Measurements from ENCODE around the gene FANK1.

FANK1 gene

GRCh38 chr10:125985557-125986240, 89.3 kb downstream of the FANK1 start:
- DNase-seq (ENCODE audit: low spot score) = no peak

DNA sequence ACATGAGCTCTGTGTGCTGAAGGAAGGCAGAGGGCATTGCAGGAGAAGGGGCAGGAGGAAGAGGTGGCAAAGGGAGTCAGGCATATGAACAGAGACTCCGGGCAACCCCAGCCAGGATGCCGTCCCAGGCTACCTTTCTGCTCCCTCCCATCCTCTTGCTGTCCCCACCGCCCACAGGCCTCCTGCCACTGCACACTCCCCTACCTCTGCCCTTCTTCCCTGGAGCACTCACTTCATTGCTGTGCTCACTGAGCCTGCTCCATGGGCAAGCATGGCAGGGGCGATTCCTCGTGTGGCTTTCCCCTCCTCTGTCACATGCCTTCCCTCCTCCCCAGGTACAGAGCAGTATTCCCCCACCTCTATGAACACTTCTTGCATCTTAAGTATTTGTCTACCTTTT, 93.4 kb downstream of the FANK1 start:
- no peak for DNase-seq (ENCODE audit: low spot score)

- DNase-seq (ENCODE audit: low spot score) = peak; percentile 15
Observed at GRCh38 chr10:125990974-125991373, 94.6 kb downstream of the FANK1 start.

DNA sequence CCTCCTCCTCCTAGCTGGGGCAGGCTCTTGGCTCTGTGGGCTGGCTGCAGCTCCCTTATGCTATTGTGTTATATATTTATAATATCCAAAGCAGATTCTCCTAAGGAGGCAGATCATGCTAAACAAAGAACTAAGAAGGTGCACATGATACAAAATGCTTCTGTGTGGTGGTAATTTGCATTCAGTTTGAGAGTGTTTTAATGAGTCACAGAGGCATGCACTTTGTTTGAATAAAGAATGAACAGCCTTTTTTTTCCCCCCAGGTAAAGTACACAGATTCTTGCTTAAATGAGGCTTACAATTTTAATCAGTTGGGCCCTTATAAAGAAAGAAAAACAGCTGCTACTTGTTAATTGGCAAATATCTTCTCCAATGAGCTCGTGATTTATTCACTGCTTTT, 95.0 kb downstream of the FANK1 start:
- DNase-seq (ENCODE audit: low spot score) = peak; percentile 22

DNA sequence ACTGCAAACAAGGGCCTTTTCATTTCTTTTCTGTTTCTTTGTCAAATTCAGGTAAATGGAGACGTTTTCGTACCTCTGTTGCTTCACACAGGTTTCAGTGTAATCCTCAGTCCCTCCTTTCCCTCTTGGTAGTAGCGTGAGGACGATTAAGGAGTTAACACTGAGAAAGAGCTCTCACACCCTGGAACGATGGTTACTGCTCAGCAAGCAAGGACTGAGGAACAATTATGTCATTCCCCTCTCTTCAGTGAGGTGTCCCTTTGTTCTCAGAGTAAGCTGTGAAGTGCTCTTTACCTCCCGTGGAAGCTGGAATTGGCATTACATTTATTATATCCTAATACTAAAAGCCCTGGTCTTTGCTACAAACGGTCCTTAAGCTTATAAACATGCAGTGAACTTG, 95.9 kb downstream of the FANK1 start:
- DNase-seq (ENCODE audit: low spot score) = no peak

DNA sequence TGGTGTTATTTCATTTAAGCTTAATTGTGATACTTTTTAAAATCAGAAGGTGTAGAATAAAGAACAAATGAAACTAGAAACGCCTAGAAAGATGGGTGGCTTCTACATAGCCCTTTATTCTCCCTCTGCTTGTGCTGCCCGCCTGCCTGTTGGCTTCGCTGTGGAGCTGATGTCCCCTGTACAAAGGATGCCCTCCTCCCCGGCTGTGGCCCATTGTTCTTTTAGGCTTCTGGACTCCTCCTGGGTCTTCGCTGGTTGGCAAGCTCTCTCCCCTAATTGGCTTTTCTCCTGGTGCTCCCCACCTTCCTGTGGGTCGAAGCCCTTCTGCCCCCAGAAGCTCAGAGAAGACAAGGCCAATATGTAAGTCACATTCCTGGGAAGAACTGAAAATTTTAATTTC, 98.2 kb downstream of the FANK1 start:
- no peak for DNase-seq (ENCODE audit: low spot score)

GRCh38 chr10:125995726-125996304, 99.5 kb downstream of the FANK1 start:
- no peak for DNase-seq (ENCODE audit: low spot score)

DNA sequence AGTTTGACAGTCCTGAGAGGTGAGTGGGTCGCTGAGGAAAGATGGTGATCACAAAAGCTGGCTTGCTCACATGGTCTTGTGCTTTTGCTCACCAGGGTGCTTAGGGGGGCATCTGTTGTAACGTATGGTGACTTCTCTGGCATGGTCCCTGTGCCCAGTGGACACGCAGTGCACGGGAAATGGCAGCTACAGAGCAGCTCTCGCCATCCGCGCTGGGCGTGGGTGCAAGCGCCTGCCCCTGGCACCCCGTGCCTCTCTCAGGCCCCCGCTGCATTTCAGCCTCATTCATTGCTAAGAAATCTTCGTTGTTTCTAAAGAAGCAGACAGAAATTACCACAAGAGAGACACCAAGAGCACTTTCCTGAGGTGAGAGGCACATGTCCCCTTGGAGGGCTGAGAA, 101.2 kb downstream of the FANK1 start:
- no peak for DNase-seq (ENCODE audit: low spot score)

DNA sequence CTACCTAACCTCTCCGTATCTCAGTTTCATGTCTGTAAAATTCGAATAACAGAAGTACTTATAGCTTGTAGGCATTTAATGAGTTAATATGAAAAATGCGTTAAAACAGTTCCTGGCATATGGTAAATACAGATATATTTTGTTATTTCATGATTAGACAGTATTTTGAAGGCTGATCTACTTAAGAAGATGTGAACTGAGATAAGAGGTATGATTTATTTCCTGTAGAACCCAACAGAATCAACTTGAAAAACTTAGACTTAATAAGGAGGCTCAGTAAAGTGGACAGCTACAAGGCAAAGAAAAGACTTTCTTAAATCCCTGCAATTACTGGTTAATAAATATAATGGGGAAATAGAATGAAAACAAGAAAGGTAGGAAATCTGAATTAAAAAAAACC, 103.3 kb downstream of the FANK1 start:
- DNase-seq (ENCODE audit: low spot score) = no peak

DNA sequence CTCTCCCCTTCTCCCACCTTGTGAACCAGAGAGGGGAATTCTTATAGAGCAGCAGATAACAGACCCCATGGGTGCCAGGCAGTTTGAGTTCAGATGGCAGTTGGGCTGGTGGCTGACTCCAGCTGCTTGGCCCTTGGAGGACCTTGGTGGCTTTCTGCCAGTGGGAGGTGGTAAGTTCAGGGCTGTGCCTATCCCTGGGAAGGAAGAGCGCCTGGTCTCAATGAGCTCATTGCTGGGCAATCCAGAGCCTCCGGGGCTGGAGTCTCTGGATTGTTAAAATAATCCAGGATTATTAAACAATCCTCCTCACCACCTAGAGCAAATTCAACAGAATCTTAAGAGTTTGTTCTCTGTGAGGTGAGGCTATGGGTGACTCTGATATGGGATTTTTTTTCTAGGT, 105.2 kb downstream of the FANK1 start:
- DNase-seq (ENCODE audit: low spot score) = peak; percentile 58

- no peak for DNase-seq (ENCODE audit: low spot score)
Observed at GRCh38 chr10:126004752-126005151, 108.4 kb downstream of the FANK1 start.

DNA sequence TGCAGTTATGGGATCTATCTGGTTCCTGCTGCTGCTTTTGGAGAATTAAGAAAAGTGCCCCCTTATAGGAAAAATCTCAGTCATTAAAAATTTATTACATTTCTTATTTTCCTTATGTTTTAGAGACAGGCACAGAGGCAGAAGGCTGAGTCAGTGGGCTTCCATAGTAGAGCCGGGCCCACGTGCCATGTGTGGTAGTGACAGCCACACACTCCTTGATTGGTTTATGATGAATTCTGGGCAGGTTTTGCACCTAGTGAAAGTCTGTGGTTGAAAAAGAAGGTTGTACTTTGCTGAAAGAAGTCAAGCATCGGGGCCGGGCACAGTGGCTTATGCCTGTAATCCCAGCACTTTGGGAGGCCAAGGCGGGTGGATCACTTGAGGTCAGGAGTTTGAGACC, 109.9 kb downstream of the FANK1 start:
- no peak for DNase-seq (ENCODE audit: low spot score)

GRCh38 chr10:126006906-126007305, 110.5 kb downstream of the FANK1 start:
- peak; percentile 55 for DNase-seq (ENCODE audit: low spot score)

- no peak for DNase-seq (ENCODE audit: low spot score)
Observed at GRCh38 chr10:126009650-126010049, 113.3 kb downstream of the FANK1 start.

DNA sequence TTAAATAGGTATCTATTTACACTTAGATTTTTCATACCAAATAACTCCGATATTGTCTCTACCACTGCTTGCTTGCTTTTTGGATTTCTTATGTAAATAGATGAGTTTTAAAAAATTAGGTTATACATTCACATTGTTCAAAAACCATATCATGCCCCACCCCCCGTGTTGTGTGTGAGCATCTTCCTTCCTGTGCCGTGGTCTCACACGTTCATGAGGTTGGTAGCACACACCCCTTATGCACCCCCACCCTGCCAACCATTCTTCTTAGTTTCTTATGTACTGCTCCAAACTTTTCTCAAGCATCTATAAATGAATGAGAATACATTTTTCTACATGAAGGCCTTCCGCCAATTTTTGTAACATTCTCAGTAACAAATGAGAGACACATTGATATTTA, 115.6 kb downstream of the FANK1 start:
- DNase-seq (ENCODE audit: low spot score) = no peak

GRCh38 chr10:126012485-126012884, 116.1 kb downstream of the FANK1 start:
- DNase-seq (ENCODE audit: low spot score) = peak; percentile 49

DNA sequence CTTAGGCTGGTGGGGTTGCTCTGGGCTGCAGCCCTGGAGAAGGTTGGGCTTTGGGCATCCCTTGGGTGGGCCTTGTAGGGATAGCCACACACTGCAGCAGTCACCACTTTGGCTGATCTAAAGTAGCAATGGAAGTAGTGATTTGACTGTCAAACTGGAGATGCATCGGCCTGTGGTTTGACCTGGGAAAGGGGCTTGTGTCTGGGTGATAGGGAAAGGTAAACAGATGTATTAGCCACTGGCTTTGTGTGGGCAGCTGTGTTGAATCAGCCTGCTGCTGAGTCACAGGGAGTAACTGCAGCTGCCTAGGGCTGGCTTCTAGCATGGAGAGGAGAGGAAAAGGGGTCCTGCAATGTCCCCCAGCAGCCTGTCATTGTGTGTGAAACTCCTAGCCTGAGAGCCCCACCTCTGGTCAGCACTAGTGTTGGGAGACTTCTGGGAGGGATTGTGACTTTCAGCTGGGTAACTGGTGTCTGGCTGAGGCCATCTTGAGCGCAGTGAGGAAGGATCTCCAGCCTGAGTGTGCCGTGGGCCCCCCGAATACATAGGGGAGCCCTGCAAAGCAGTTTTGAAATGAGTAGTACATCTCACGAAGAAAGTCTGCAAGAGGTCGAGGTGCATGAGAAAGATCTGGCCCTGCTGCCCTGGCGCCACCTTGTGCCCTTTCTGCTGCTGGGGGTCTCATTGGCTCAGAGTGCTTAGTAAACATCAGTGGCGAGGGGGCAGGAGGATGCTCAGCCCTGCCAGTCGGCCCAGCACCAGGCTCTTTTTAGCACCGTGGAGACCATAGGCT, 117.3 kb downstream of the FANK1 start:
- peak; percentile 88 for DNase-seq (ENCODE audit: low spot score)

DNA sequence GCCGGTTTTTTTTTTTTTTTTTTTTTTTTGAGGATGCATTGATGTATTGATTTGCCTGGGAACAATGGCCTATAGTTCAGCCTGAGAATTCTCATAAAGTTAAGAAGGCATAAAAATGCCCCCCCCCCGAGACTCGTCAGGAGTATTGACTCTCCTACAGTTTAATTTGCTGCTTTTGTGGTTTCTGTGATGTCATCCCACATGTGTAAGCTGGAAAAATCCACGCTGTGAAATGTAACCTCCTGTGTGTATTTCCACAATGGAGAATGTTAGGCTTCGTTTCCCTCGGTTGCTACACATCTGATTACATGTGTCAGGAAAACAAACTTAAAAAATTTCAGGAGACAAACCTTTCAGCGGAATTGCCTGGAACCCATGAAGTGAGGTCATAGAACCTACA, 117.9 kb downstream of the FANK1 start:
- DNase-seq (ENCODE audit: low spot score) = peak; percentile 79

DNA sequence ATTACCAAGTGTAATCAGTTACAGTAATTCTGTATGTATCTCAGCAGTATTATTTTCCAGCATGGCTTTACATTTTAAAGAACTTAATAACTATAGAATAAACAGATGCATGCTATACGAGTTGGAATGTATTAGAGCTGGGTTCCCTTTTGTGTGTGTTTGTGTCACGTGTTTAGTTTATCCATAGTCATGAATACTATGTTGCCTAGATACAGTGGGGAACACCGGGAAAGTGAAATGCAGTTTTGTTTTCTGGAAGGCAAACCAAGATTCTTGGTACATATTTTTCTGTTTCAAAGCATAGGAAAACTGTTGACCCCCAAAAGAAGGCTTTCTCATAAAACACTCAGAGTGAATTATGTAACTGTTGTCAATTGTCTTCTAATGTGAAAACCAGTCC, 119.0 kb downstream of the FANK1 start:
- no peak for DNase-seq (ENCODE audit: low spot score)

GRCh38 chr10:126016156-126016805, 119.9 kb downstream of the FANK1 start:
- peak; percentile 79 for DNase-seq (ENCODE audit: low spot score)

- peak; percentile 40 for DNase-seq (ENCODE audit: low spot score)
Observed at GRCh38 chr10:126016882-126017281, 120.5 kb downstream of the FANK1 start.

DNA sequence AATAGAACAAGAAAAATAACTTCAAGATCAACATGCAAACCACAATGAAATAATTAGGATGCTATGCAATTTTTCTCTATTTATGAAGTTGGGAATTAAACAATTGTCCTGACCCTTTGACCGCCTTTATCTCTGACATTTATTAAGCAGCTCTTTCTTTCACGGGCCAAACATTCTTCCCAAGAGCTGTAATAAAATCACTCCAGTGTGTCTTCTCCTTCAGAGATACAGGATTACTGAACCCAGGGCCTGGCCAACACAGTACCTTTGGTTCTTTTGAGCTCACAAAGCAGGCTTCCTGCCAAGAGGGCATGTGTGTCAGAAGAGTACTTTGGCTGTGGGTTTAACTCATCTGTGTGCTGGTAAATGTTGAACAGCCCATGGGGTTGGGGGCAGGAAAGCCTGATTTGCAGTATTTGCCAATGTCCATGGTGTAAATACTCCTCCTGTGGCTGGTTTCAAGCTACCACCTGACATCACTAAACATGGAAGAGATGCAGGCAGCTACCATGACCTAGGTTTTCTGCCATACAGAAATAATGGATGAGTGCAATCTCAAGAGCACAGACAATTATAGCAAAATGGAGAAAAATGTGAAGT, 121.7 kb downstream of the FANK1 start:
- peak; percentile 93 for DNase-seq (ENCODE audit: low spot score)

Measured in kidney tubule cell (primary cell).